Right atrium auricular region (tissue), 2 donors: ENCODE data around the gene HNRNPAB. TPM values are rescaled to one million over a fixed set of nuclear protein-coding genes. Genes with fewer than 3 reads are reported as not detected.

Experiments
- DNase-seq: peaks from one replicate; pipeline ENCODE4 v3.0.0-alpha.2; 2019; ENCODE audit warnings: low spot score
- H3K27ac ChIP-seq, 2 donors: fragments of 200-600 bp; sonication (generic); 1 replicate in 1 of 2; 2 replicates in 1 of 2; pipeline ENCODE4 v1.5.1; 2016 to 2019
- H3K27me3 ChIP-seq, 2 donors: fragments of 200-600 bp; sonication (generic); one replicate each; pipeline versions ENCODE4 v1.5.1 to v1.6.0; 2017 to 2019
- H3K36me3 ChIP-seq: fragments of 200-600 bp; sonication (generic); one replicate; pipeline ENCODE4 v1.5.1; 2016
- H3K4me1 ChIP-seq, 2 donors: fragments of 200-600 bp; sonication (generic); one replicate each; pipeline versions ENCODE4 v1.5.1 to v1.6.0; 2017 to 2019
- H3K4me3 ChIP-seq, 2 donors: fragments of 200-600 bp; sonication (generic); 1 replicate in 1 of 2; 2 replicates in 1 of 2; pipeline ENCODE4 v1.5.1; 2017 to 2019; ENCODE audit warnings: mild to moderate bottlenecking in 1 of 2, moderate library complexity in 1 of 2
- H3K9me3 ChIP-seq, 2 donors: fragments of 200-600 bp; sonication (generic); one replicate each; pipeline ENCODE4 v1.5.1; 2019
- total RNA-seq, 2 donors: library from RNA; depleted of rRNA; stranded (reverse); fragments of >200 nt; gene quantifications; one replicate each; pipeline ENCODE4 v1.1.0, GENCODE V29; 2016
- TF ChIP-seq, protein P1 (sequence below), 2 donors: fragments of 200-600 bp; sonication (generic); IDR thresholded peaks; one replicate each; pipeline ENCODE4 v1.5.1; 2019; ENCODE audit warnings: antibody characterized with exemption in 2 of 2

The HNRNPAB gene
- total RNA-seq, 2 donors from 2014 or later = 62.4 to 69.1 TPM

DNA sequence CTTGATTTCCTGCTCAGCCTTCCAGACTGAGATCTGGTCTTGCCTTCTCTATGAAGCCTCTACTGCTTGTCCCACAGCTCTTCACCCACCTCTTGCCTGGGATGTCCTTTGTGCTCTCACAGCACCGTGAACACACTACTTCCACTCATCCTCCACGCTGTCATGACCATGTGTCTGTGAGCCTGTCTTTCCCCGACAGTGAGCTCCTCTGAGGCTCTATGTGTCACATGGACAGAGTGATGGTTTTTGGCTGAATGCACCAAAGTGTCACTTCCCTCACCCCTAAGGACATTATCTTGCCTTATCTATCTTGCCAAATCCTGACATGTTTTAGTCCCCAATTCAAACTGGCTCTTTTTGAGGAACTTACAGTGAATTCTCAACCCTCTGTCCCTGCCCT, 16.9 kb downstream of the HNRNPAB start:
- no peak overlapping the region for H3K4me3 ChIP-seq
- H3K4me1 ChIP-seq = peaks cover 0 to 4% of the 10 kb centered on the region in 2 donors
- no peak for DNase-seq
- TF ChIP-seq, protein P1, sequence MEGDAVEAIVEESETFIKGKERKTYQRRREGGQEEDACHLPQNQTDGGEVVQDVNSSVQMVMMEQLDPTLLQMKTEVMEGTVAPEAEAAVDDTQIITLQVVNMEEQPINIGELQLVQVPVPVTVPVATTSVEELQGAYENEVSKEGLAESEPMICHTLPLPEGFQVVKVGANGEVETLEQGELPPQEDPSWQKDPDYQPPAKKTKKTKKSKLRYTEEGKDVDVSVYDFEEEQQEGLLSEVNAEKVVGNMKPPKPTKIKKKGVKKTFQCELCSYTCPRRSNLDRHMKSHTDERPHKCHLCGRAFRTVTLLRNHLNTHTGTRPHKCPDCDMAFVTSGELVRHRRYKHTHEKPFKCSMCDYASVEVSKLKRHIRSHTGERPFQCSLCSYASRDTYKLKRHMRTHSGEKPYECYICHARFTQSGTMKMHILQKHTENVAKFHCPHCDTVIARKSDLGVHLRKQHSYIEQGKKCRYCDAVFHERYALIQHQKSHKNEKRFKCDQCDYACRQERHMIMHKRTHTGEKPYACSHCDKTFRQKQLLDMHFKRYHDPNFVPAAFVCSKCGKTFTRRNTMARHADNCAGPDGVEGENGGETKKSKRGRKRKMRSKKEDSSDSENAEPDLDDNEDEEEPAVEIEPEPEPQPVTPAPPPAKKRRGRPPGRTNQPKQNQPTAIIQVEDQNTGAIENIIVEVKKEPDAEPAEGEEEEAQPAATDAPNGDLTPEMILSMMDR (IDR thresholded peaks at IDR 0.05) = no peak
- H3K36me3 ChIP-seq = peaks cover 29% of the 10 kb centered on the region
- no peaks in the 10 kb centered on the region for H3K9me3 ChIP-seq
- H3K27ac ChIP-seq = no peak overlapping the region
- no peaks in the 10 kb centered on the region for H3K27me3 ChIP-seq

DNA sequence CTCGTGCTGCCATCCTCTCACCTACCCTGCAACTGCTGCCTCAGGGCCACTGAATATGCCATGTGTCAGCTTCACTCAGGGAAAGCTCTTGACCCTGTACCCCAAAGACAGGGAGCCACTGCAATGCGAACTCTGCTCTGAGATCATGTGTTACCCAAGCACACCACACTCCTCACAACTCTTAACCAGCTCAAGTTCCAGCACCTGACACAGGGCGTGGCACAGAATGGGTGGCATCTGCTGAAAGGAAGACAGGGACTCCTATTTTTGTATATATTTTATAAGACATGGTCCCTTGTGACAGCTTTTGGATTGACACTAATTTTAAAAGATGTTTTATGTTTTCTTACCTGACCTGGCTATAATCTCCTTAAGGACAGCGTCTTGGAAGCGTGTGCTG, 17.5 kb downstream of the HNRNPAB start:
- Histone ChIP-seq H3K36me3 (peaks cover 24% of the 10 kb centered on the region), H3K4me3 (no peak overlapping the region), H3K27me3 (no peaks in the 10 kb centered on the region), H3K27ac (no peak overlapping the region), H3K9me3 (no peaks in the 10 kb centered on the region), H3K4me1 (peaks cover 0 to 4% of the 10 kb centered on the region in 2 donors)
- TF ChIP-seq, protein P1 (IDR thresholded peaks at IDR 0.05) = no peak
- no peak for DNase-seq

DNA sequence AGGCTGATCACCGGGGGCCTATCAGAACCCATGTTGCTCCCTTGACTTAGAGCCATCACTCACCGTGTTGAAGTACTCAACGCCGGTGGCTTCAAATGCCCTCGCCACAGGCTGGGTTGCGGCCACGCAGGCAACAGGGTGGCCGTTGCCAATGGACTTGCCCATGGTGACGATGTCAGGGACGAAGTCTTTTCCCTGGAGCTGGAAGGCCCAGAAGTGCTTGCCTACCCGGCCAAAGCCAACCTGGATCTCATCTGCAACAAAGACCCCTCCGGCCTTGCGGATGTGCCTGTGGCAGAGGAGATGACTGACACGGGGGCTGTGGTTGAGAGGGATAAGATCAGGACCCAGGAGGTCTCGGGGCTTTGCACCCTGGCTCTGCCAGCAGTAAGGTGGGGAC, 18.0 kb downstream of the HNRNPAB start:
- DNase-seq = no peak
- H3K4me1 ChIP-seq = peaks cover 0 to 4% of the 10 kb centered on the region in 2 donors
- TF ChIP-seq, protein P1 (IDR thresholded peaks at IDR 0.05) = no peak
- no peak overlapping the region for H3K4me3 ChIP-seq
- no peak overlapping the region for H3K27ac ChIP-seq
- H3K36me3 ChIP-seq = peaks cover 27% of the 10 kb centered on the region
- H3K27me3 ChIP-seq = no peaks in the 10 kb centered on the region
- H3K9me3 ChIP-seq = no peaks in the 10 kb centered on the region

DNA sequence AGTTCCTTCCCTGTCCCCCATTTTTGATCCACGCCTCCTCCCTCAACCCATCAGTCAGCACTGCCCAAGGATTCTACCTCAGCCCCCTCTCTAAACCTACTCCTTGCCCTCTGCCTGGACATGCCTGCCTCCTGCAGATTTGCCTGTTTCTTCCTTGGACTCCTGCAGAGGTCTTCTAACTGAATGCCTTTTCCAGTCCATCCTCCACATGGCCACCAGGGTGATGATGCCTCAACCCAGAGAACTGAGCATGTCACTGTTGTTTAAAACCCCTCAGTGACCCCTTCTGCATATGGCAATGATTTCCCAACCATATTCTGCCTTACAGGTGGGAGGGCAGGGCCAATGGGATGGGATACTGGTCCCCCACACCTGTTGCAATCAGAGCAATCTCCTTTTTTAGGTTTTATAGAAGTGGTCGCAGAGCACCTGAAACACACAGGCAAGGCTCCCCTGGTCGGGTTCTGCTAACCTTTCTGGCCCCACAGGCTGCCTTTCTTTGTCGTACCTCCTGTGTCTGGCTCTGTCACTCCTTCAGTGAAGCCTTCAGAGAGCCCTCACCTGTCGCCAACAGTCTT, 19.0 kb downstream of the HNRNPAB start:
- no peaks in the 10 kb centered on the region for H3K9me3 ChIP-seq
- no peak overlapping the region for H3K4me3 ChIP-seq
- H3K36me3 ChIP-seq = peaks cover 35% of the 10 kb centered on the region
- no peaks in the 10 kb centered on the region for H3K27me3 ChIP-seq
- TF ChIP-seq, protein P1 (IDR thresholded peaks at IDR 0.05) = no peak
- no peak overlapping the region for H3K27ac ChIP-seq
- H3K4me1 ChIP-seq = peaks cover 0 to 4% of the 10 kb centered on the region in 2 donors
- DNase-seq = no peak

DNA sequence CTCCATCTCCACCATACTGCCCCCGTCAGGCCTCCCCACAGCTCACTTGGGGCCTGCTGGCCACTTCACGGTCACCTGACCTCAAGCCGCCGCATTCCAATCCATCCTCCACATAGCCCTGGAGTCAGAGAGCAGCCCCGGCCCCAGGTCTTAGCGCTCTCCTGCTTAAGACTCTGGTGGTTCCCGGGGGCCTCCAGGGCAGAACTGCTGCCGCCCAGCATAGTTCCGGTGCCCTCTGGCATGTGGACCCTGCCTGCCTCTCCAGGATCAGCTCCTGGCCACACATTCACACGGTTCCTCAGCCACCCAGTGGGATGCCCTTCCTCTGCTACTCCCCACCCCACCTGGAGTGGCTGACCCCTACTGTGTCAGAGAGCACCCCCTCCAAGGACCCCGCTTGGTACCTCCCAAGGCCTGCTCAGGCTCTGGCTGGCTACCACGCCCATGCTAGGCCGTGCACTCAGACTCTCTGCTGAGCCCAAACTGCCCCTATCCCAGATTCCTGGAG, 19.5 kb downstream of the HNRNPAB start:
- Histone ChIP-seq H3K27ac (no peak overlapping the region), H3K4me3 (no peak overlapping the region), H3K27me3 (no peaks in the 10 kb centered on the region), H3K4me1 (peaks cover 0 to 4% of the 10 kb centered on the region in 2 donors), H3K36me3 (peaks cover 35% of the 10 kb centered on the region), H3K9me3 (no peaks in the 10 kb centered on the region)
- no peak for DNase-seq
- TF ChIP-seq, protein P1 (IDR thresholded peaks at IDR 0.05) = no peak

DNA sequence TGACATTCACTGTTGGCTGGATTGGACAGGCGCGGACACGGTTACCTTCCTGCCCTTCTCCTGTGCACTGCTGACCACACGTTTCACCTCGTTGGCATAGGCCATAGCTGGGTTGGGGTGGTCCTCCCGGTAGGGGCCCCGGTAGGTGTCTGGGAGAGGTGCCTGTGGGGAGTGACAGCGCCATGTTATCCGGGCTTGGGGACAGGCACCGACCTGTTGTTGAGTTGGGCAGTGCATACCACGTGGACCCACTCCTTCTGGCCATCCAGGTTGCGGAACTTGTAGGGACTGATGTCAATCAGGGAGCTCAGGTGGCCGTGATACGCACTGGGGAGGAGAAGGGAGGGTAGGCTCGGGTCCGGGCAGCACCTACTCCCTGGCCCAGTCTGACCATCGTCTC, 20.1 kb downstream of the HNRNPAB start:
- TF ChIP-seq, protein P1 (IDR thresholded peaks at IDR 0.05) = no peak
- peaks cover 0 to 4% of the 10 kb centered on the region in 2 donors for H3K4me1 ChIP-seq
- no peak overlapping the region for H3K27ac ChIP-seq
- H3K36me3 ChIP-seq = peaks cover 36% of the 10 kb centered on the region
- H3K4me3 ChIP-seq = no peak overlapping the region
- no peaks in the 10 kb centered on the region for H3K27me3 ChIP-seq
- H3K9me3 ChIP-seq = no peaks in the 10 kb centered on the region
- DNase-seq = no peak
